ENCODE measurements around the gene SARNP.

SARNP gene

DNA sequence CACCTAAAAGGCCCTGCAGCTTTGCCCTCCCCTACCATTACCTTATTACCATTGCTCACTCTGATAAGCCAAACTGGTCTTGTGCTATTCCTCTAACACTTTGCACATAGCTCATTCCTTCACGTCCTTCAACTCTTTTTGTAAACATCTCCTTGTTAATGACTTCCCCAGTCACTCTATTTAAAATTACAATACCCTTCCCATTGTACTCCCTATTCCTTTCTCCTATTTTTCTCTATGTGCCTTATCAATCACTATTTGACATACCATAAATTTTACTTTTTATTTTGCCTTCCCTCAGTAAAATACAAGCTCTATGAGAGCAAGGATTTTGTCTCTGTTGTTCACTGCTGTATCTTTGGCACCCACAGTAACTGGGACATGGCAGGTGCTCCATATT, 5.4 kb downstream of the SARNP start:
- TF ChIP-seq JUND (IDR thresholded peaks at IDR 0.05; ENCODE audit: low read depth): no peak
- in situ Hi-C loops (cut with HindIII; ENCODE audit: low pct_unique_long_range_greater_than_20kb, low sequenced_read_pairs): no loop called here
- DNase-seq (ENCODE audit: low read depth in 1 of 2, low spot score in 1 of 2): no peak

DNA sequence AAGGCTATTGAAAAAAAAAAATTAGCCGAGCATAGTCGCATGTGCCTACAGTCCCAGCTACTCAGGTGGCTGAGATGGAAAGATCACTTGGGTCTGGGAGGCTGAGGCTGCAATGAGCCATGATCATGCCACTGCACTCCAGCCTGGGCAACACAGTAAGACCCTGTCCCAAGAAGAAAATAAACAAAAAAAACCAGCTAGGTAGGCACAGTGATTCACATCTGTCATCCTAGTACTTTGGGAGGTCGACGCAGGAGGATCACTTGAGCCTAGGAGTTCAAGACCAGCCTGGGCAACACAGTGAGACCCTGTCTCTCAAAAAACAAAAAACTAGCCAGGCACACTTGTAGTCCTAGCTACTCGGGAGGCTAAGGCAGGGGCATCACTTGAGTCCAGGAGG, 8.2 kb downstream of the SARNP start:
- DNase-seq (ENCODE audit: low read depth in 1 of 2, low spot score in 1 of 2): no peak
- TF ChIP-seq JUND (IDR thresholded peaks at IDR 0.05; ENCODE audit: low read depth): no peak
- in situ Hi-C loops (cut with HindIII; ENCODE audit: low pct_unique_long_range_greater_than_20kb, low sequenced_read_pairs): no loop called here

DNA sequence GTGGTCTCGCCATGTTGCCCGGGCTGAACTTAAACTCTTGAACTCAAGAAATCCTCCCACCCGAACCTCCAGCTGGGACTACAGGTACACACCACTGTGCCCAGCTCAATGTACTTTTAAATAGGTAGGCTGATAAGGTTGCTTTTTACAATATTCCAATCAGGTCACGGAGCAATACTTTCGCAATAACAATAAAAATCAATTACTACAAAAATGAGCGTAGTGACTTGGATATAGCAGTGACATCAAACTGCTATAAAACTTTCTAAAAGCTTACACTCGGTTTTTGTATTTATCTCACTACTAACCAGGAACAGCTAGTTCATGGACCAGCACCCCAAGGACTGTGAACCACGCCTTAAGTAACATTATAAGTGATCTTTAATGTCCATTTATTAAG, 10.5 kb downstream of the SARNP start:
- no peak for DNase-seq (ENCODE audit: low read depth in 1 of 2, low spot score in 1 of 2)
- TF ChIP-seq JUND (IDR thresholded peaks at IDR 0.05; ENCODE audit: low read depth): no peak
- in situ Hi-C loops (cut with HindIII; ENCODE audit: low pct_unique_long_range_greater_than_20kb, low sequenced_read_pairs): no loop called here

DNA sequence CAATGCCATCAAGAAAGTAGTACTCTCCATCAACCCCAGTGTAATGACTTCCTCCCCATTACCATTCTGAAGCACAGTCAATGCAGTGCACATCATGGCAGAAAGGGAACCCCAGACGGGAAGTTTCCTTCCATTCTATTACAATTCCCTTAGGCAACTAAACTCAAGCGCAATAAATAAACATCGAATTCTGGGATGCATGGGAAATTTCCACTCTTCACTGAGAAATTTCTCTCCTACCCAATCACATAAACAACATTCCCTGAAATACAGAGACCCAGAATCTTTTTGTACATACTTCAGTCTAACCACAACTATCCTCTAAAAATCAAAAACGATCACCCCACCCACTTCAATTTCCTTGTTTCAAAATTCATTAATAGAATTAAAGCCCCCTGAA, 20.0 kb downstream of the SARNP start:
- in situ Hi-C loops (cut with HindIII; ENCODE audit: low pct_unique_long_range_greater_than_20kb, low sequenced_read_pairs): no loop called here
- no peak for TF ChIP-seq JUND (IDR thresholded peaks at IDR 0.05; ENCODE audit: low read depth)
- no peak for DNase-seq (ENCODE audit: low read depth in 1 of 2, low spot score in 1 of 2)

DNA sequence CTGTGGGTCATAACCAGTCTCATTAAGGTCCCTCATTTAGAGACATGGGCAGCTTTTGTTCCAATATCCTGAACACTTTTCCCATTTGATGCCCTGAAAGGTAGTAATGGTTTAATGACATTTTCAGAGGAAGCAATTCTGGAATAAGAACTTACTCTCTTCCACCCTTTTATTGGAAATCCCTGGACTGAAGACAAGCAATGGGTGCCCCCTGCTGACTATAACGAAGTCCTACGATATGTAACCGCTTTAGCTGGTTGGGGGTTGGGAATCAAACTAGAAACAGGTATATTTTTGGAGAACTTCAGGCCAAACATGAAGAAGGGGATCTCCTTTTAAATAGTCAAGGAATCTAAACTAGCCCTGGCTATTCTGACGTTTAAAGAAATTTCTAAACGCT, 20.5 kb downstream of the SARNP start:
- peak; percentile 39 to 71 for DNase-seq (ENCODE audit: low read depth in 1 of 2, low spot score in 1 of 2)
- TF ChIP-seq JUND (IDR thresholded peaks at IDR 0.05; ENCODE audit: low read depth): no peak
- in situ Hi-C loops (cut with HindIII; ENCODE audit: low pct_unique_long_range_greater_than_20kb, low sequenced_read_pairs): no loop called here

DNA sequence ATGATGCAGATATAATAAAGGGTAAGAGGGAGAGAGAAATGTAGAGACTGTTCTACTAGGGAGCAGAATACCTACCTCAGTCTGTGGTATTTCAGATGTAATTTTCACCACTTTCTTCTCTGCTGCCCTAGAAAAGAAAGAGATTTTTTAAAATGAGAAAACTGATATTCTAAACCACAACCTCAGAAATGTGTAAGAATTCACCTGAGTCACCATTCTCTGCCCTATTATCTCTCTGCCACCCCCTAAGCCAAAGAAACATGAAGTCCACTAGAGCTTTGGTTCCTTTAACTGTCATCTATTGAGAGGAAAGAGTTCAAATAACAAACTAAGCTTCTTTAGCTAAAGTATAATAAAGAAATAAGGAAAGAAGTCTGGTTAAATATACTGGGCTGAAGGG, 21.6 kb downstream of the SARNP start:
- DNase-seq (ENCODE audit: low read depth in 1 of 2, low spot score in 1 of 2): no peak
- in situ Hi-C loops (cut with HindIII; ENCODE audit: low pct_unique_long_range_greater_than_20kb, low sequenced_read_pairs): no loop called here
- TF ChIP-seq JUND (IDR thresholded peaks at IDR 0.05; ENCODE audit: low read depth): no peak

DNA sequence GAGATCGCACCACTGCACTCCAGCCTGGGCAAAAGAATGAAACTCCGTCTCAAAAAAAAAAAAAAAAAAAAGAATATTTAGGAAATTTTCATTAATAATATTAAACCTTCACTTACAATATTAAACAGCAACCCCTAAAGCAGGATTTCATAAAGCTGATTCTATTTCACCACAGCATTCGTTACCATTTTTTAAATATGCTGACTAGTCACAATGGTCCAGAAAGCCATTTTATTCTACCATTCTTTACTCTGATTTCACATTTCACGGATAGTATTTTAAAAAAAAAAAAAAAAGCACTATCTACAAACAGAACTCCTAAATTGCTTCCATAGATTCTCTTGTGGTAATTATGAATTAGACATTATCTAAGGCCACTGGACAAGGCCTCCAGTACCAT, 27.6 kb downstream of the SARNP start:
- in situ Hi-C loops (cut with HindIII; ENCODE audit: low pct_unique_long_range_greater_than_20kb, low sequenced_read_pairs): no loop called here
- TF ChIP-seq JUND (IDR thresholded peaks at IDR 0.05; ENCODE audit: low read depth): no peak

DNA sequence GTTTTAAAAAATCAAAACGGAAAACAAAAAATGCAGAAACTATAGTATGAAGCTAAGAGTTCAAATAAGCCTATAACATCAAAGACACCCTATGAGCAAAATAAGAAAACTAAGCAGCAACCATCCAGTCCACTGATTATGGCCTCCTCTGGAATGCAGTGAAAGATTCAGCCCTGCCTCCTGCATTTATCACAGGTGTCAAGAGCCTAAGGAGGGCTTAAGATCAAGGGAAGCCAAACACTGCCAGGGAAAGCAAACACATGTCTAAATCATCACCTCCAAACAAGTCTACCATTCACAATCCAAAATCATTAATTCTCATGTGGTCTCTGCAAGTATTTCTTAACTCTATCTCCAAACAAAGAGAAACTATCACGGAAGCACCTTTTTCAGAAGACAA, 28.4 kb downstream of the SARNP start:
- in situ Hi-C loops (cut with HindIII; ENCODE audit: low pct_unique_long_range_greater_than_20kb, low sequenced_read_pairs): no loop called here
- DNase-seq (ENCODE audit: low read depth in 1 of 2, low spot score in 1 of 2): no peak
- TF ChIP-seq JUND (IDR thresholded peaks at IDR 0.05; ENCODE audit: low read depth): no peak

More for the DNA sequence above, 27.6 kb downstream of the SARNP start:
- no peak for DNase-seq (ENCODE audit: low read depth in 1 of 2, low spot score in 1 of 2)

DNA sequence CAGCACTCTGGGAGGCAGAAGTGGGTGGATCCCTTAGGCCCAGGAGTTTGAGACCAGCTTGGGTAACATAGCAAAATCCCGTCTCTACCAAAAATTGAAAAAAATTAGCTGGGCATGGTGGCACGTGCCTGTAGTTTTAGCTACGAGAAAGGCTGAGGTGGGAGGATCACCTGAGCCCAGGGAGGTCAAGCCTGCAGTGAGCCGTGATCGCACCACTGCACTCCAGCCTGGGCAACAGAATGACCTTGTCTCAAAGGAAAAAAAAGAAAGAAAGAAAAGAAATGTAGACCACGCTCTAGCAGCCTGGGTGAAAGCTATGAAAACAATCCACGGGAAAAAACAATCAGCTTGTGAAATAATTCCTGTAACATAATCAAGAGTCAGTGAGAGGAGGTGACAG, 29.0 kb downstream of the SARNP start:
- DNase-seq (ENCODE audit: low read depth in 1 of 2, low spot score in 1 of 2): no peak
- in situ Hi-C loops (cut with HindIII; ENCODE audit: low pct_unique_long_range_greater_than_20kb, low sequenced_read_pairs): no loop called here
- TF ChIP-seq JUND (IDR thresholded peaks at IDR 0.05; ENCODE audit: low read depth): no peak

DNA sequence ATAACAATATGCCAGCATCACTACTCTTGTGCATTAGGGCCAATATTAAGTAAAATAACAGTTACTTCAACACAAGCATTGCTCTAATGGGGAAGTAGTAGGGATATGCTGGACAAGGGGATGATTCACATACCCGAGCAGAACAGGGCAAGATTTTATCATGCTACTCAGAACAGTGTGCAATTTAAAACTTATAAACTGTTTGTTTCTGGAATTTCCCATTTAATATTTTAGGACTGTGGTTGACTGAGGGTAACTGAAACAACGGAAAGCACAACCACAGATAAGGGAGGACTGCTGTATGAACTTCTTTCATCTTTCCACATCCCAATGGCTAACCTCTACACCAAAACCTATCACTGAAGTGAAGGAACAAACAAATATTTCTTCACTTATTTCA, 36.8 kb downstream of the SARNP start:
- DNase-seq (ENCODE audit: low read depth in 1 of 2, low spot score in 1 of 2): no peak
- TF ChIP-seq JUND (IDR thresholded peaks at IDR 0.05; ENCODE audit: low read depth): no peak

DNA sequence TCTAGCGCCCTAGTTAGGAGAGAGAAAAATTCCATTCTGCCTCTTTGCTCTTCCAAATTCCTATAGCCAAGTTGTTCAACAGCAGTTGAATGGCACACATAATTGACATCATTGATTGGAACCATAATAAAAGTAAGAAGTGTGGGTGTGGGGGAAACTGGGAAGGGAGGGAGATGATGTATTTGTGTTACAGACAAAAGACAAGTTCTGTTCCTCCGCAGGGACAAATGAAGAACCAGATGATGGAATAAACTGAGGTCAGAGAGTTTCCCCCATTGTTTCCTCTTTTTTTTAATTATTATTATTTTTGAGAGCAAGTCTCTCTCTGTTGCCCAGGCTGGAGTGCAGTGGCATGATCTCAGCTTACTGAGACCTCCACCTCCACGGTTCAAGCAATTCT, 39.7 kb downstream of the SARNP start:
- no peak for TF ChIP-seq JUND (IDR thresholded peaks at IDR 0.05; ENCODE audit: low read depth)
- in situ Hi-C loops (cut with HindIII; ENCODE audit: low pct_unique_long_range_greater_than_20kb, low sequenced_read_pairs): no loop called here
- no peak for DNase-seq (ENCODE audit: low read depth in 1 of 2, low spot score in 1 of 2)

More for the DNA sequence above, 36.8 kb downstream of the SARNP start:
- in situ Hi-C loops (cut with HindIII; ENCODE audit: low pct_unique_long_range_greater_than_20kb, low sequenced_read_pairs): no loop called here

DNA sequence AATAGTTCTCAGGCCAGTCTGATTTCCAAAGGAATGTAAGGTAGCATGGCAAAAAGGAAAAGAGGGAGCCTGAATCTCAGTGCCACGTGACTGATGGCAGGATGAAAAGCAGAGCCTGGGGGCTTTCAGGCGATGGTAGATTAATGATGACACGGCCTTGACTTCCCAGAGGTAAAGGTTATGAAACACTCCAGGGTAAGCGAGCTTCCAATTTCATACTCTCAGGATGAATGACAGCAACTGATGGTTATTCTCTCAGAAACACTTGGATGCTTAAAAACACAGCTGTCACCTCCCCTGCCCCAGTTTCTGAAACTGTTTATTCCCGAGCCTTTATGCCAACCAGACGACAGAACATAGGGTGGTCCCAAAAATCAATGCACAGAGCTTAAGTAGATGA, 45.8 kb downstream of the SARNP start:
- no peak for TF ChIP-seq JUND (IDR thresholded peaks at IDR 0.05; ENCODE audit: low read depth)
- in situ Hi-C loops (cut with HindIII; ENCODE audit: low pct_unique_long_range_greater_than_20kb, low sequenced_read_pairs): no loop called here
- DNase-seq (ENCODE audit: low read depth in 1 of 2, low spot score in 1 of 2): no peak

DNA sequence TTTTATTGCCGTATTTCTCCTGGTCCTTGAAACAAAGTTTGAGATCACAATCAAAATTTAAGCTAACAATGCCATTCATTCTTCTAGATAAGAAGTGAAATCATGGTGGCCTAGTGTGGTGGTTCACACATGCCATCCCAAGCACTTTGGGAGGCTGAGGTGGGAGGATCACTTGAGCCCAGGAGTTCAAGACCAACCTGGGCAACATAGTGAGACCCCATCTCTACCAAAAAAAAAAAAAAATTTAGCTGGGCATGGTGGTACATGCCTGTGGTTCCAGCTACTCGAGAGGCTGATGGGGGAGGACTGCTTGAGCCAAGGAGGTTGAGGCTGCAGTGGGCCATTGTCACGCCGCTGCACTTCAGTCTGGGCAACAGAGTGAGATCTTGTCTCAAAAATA, 50.4 kb downstream of the SARNP start:
- no peak for TF ChIP-seq JUND (IDR thresholded peaks at IDR 0.05; ENCODE audit: low read depth)
- in situ Hi-C loops (cut with HindIII; ENCODE audit: low pct_unique_long_range_greater_than_20kb, low sequenced_read_pairs): no loop called here
- no peak for DNase-seq (ENCODE audit: low read depth in 1 of 2, low spot score in 1 of 2)

DNA sequence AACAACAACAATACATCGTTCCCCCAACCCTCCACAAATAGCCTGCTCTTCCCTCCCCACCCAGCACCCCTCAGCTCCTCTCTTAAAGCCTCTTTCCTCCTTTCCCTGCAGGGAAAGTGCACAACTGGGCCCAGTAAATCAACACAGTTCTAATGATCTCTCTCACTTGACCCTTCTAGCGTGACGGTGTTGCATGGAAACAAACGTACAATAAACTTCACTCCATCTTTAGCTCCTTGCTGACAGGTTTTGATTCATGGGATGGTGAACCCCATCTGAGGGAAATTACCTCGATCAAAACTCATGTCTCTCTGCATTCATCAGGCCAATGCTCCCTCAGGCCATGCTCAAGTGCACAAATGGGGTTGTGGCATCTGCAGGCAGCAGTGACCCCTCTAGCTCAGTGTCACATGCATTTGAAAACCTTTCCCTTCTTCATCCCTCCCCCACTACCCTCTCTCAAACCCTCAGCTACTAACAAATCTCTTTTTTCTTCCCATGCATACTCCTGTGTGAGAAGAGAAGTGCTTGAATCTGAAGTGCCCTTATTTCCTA, 51.7 kb downstream of the SARNP start:
- in situ Hi-C loops (cut with HindIII; ENCODE audit: low pct_unique_long_range_greater_than_20kb, low sequenced_read_pairs): no loop called here
- TF ChIP-seq JUND (IDR thresholded peaks at IDR 0.05; ENCODE audit: low read depth): no peak
- no peak for DNase-seq (ENCODE audit: low read depth in 1 of 2, low spot score in 1 of 2)
